Uterus (tissue), 4 donors: ENCODE results near the gene ZFTA. TPM values are rescaled to one million over a fixed set of nuclear protein-coding genes. Genes with fewer than 3 reads are reported as not detected.

Experiments
- DNase-seq, 2 donors: peaks; one replicate each; pipeline ENCODE4 v3.0.0-alpha.2; 2019 to 2020
- H3K27ac ChIP-seq, 2 donors: fragments of 200-600 bp; sonication (generic); 1 replicate in 1 of 2; 2 replicates in 1 of 2; pipeline ENCODE4 v1.5.1; 2016 to 2018
- H3K27me3 ChIP-seq, 2 donors: fragments of 200-600 bp; sonication (generic); one replicate each; pipeline ENCODE4 v1.5.1; 2018 to 2019; ENCODE audit warnings: control low read depth in 1 of 2
- H3K36me3 ChIP-seq, 2 donors: fragments of 200-600 bp; sonication (generic); one replicate each; pipeline ENCODE4 v1.5.1; 2019; ENCODE audit warnings: control low read depth in 1 of 2
- H3K4me1 ChIP-seq, 2 donors: fragments of 200-600 bp; sonication (generic); one replicate each; pipeline ENCODE4 v1.5.1; 2018 to 2019; ENCODE audit warnings: control low read depth in 1 of 2
- H3K4me3 ChIP-seq, 2 donors: fragments of 200-600 bp; sonication (generic); 1 replicate in 1 of 2; 2 replicates in 1 of 2; pipeline ENCODE4 v1.5.1; 2018 to 2019; ENCODE audit warnings: mild to moderate bottlenecking in 1 of 2
- H3K9me3 ChIP-seq, 2 donors: fragments of 200-600 bp; sonication (generic); one replicate each; pipeline ENCODE4 v1.5.1; 2019; ENCODE audit warnings: control low read depth in 1 of 2
- POLR2A ChIP-seq, 2 donors: fragments of 450-650 bp; IDR thresholded peaks; one replicate each; pipeline ENCODE4 v1.6.1; 2016; ENCODE audit warnings: antibody characterized with exemption in 2 of 2, mild to moderate bottlenecking in 1 of 2, moderate library complexity in 1 of 2
- intact Hi-C: fragments of 100-400 bp; cut with DNase I; formaldehyde crosslinking; loops from one replicate; pipeline ENCODE4 v1.15.1; 2023; ENCODE audit warnings: low total_unique reads
- total RNA-seq, 4 donors: library from RNA; depleted of rRNA in 3 of 4; stranded (reverse); fragments of >200 nt in 3 of 4; gene quantifications; one replicate each; pipeline versions ENCODE4 v1.1.0 to v1.2.4, GENCODE V29; 2014 to 2023
- TF ChIP-seq, protein P1 (sequence below), 4 experiments: fragments of 200-600 bp in 2 of 4; fragments of 450-650 bp in 2 of 4; sonication (generic) in 2 of 4; IDR thresholded peaks; one replicate each; pipeline ENCODE4 v1.5.1; 2016 to 2019; ENCODE audit warnings: antibody characterized with exemption in 4 of 4, mild to moderate bottlenecking in 2 of 4, moderate library complexity in 1 of 4
- donor health status: DM: yes; HTN: yes; CAD: no.

The ZFTA gene
- total RNA-seq, 4 donors from 2014 or later, result 19.7 to 61.5 (median 48.4) TPM

DNA sequence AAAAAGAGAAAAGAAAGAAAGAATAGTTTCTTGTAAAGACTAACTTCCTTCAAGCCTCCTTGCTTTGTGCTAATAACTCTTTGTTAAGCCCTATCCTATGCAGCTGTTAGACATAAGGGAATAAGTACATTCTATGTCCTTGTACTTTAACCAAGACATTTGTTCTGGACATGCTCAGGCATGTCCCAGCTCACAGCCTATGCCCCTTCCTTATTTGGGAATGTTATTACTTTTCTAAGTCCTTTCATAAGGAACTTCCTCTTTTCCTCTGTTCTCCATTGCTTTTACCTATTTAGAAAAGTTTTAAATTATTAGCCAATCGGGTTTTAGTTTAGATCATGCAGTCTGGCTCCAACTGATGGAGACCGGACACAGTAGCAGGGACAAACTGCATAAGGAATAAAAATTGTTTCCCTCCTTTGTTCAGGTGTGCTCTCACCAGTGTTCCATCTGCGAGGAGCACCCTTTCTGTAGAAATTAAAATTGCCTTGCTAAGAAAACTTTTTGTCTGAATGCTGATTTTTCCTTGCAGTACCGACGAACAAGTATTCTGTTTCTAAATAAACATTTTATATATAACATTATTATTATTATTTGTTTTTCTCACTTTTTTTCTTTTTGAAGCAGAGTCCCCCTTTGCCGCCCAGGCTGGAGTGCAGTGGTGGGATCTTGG lies 23.1 kb upstream of the ZFTA start:
- no peaks in the 10 kb centered on the region for H3K36me3 ChIP-seq
- no peak overlapping the region for H3K27ac ChIP-seq
- H3K4me3 ChIP-seq, result no peak overlapping the region
- intact Hi-C loops, result no loop called here
- TF ChIP-seq, protein P1, sequence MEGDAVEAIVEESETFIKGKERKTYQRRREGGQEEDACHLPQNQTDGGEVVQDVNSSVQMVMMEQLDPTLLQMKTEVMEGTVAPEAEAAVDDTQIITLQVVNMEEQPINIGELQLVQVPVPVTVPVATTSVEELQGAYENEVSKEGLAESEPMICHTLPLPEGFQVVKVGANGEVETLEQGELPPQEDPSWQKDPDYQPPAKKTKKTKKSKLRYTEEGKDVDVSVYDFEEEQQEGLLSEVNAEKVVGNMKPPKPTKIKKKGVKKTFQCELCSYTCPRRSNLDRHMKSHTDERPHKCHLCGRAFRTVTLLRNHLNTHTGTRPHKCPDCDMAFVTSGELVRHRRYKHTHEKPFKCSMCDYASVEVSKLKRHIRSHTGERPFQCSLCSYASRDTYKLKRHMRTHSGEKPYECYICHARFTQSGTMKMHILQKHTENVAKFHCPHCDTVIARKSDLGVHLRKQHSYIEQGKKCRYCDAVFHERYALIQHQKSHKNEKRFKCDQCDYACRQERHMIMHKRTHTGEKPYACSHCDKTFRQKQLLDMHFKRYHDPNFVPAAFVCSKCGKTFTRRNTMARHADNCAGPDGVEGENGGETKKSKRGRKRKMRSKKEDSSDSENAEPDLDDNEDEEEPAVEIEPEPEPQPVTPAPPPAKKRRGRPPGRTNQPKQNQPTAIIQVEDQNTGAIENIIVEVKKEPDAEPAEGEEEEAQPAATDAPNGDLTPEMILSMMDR (IDR thresholded peaks at IDR 0.05), result no peak
- no peak for TF ChIP-seq POLR2A (IDR thresholded peaks at IDR 0.05)
- H3K4me1 ChIP-seq, result no peaks in the 10 kb centered on the region
- no peak for DNase-seq
- H3K9me3 ChIP-seq, result no peaks in the 10 kb centered on the region
- H3K27me3 ChIP-seq, result no peaks in the 10 kb centered on the region

DNA sequence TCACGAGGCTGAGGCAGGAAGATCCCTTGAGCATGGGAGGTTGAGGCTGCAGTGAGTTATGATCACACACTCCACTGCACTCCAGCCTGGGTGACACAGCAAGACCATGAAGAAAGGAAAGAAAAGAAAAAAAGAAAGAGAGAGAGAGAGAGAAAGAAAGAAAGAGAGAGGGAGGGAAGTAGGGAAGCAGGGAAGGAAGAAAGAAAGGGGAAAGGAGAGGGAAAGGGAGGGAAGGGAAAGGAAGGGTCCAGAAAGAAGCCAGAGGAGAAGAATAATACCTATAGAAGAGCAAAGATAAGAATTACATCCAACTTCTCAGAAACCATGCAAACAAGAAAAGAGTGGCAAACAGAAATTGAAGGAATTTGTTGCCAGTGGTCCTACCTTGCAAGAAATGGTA lies 17.2 kb upstream of the ZFTA start:
- TF ChIP-seq, protein P1 (IDR thresholded peaks at IDR 0.05), result no peak
- TF ChIP-seq POLR2A (IDR thresholded peaks at IDR 0.05), result no peak
- Histone ChIP-seq H3K27me3 (no peaks in the 10 kb centered on the region), H3K36me3 (no peaks in the 10 kb centered on the region), H3K4me1 (no peaks in the 10 kb centered on the region), H3K27ac (no peak overlapping the region), H3K9me3 (no peaks in the 10 kb centered on the region), H3K4me3 (no peak overlapping the region)
- intact Hi-C loops, result no loop called here
- no peak for DNase-seq

DNA sequence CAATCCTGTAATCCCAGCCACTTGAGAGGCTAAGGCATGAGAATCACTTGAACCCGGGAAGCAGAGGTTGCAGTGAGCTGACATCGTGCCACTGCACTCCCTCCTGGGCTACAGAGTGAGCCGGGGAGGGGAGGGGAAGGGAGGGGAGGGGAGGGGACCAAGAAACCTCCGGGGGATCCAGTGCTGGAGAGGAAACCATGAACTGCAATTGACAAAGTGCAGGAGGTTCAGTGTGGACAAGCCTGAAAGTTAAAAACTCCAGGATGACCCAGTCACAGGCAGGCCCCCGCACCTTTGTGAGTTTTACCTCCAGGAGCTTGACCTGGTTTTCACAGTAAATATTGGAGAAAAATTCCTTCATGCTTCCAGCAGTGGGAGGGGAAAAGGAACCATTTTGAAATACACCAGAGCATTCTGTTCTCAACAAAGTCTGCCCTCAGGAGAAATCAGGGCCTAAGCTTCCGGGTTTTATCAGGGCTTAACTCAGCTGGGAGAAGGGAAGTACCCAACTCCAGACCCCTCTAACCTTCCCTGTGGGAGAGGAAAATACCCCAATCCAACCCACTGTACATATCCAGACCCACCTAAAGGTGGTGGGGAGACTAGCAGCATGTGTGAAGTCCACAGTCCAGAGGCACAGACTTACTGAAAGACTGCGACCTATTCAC lies 15.5 kb upstream of the ZFTA start:
- intact Hi-C loops, result no loop called here
- no peaks in the 10 kb centered on the region for H3K4me1 ChIP-seq
- no peaks in the 10 kb centered on the region for H3K36me3 ChIP-seq
- H3K27me3 ChIP-seq, result no peaks in the 10 kb centered on the region
- H3K4me3 ChIP-seq, result no peak overlapping the region
- H3K27ac ChIP-seq, result no peak overlapping the region
- DNase-seq, result no peak
- H3K9me3 ChIP-seq, result no peaks in the 10 kb centered on the region
- TF ChIP-seq, protein P1 (IDR thresholded peaks at IDR 0.05), result no peak
- no peak for TF ChIP-seq POLR2A (IDR thresholded peaks at IDR 0.05)

DNA sequence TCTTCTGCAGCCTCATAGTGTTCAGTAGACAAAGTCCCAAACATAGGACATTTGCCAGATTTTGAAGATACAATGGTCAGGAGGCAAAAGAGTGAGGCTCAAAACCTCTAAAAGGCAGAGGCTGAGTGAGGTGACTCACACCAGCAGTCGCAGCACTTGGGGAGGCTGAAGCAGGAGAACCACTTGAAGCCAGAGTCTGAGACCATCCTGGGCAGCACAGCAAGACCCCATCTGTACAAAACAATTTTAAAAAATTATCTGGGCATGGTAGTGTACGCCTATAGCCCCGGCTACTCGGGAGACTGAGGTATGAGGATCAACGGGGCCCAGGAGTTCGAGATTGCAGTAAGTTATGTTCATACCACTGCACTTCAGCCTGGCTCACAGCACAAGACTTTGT lies 14.2 kb upstream of the ZFTA start:
- H3K27ac ChIP-seq, result no peak overlapping the region
- no peak overlapping the region for H3K4me3 ChIP-seq
- H3K27me3 ChIP-seq, result no peaks in the 10 kb centered on the region
- intact Hi-C loops, result no loop called here
- TF ChIP-seq, protein P1 (IDR thresholded peaks at IDR 0.05), result no peak
- no peak for TF ChIP-seq POLR2A (IDR thresholded peaks at IDR 0.05)
- no peaks in the 10 kb centered on the region for H3K36me3 ChIP-seq
- DNase-seq, result no peak
- H3K9me3 ChIP-seq, result no peaks in the 10 kb centered on the region
- H3K4me1 ChIP-seq, result no peaks in the 10 kb centered on the region

DNA sequence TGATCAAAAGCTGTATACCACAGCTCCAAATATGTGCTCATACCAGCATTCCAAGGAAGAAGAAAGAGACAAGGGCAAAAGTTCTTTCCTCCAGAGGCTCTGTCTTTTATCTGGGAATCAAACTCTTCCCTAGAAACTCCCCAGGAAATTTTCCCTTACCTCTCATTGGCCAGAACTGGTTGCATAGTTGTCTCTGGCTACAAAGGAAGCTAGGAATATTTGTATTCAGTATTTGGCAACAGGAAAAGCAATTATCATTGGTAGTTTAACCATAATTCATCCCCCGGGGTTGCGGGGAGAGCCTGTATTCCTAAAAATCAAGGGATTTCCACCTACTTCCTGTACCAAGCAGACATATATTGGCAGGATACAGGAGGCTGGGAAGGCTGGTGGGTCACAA lies 10.5 kb upstream of the ZFTA start:
- intact Hi-C loops, result no loop called here
- no peaks in the 10 kb centered on the region for H3K4me1 ChIP-seq
- H3K9me3 ChIP-seq, result no peaks in the 10 kb centered on the region
- no peak overlapping the region for H3K4me3 ChIP-seq
- DNase-seq, result no peak
- H3K27ac ChIP-seq, result no peak overlapping the region
- no peaks in the 10 kb centered on the region for H3K36me3 ChIP-seq
- no peaks in the 10 kb centered on the region for H3K27me3 ChIP-seq
- TF ChIP-seq POLR2A (IDR thresholded peaks at IDR 0.05), result no peak
